B cell (primary cell): ENCODE measurements around the gene NR6A1. TPM values are rescaled to one million over a fixed set of nuclear protein-coding genes. Genes with fewer than 3 reads are reported as not detected.

Experiments
- ATAC-seq: fragments of 200-7000 bp; cut with Tn5 transposase; one replicate; pipeline ENCODE4 v1.10.0; 2021; ENCODE audit warnings: low read depth, mild to moderate bottlenecking, moderate number of reproducible peaks, moderate library complexity
- CTCF ChIA-PET: fragments of 350-600 bp; sonication (Branson Sonifier 250); formaldehyde crosslinking; loops from one replicate; lab custom pipeline; 2021; ENCODE audit warnings: antibody characterized with exemption, inconsistent platforms; lab: Charles Lee
- POLR2A ChIA-PET: fragments of 350-600 bp; sonication (Branson Sonifier 250); formaldehyde crosslinking; loops from one replicate; lab custom pipeline; 2021; ENCODE audit warnings: antibody characterized with exemption; lab: Charles Lee
- DNase-seq: peaks from one replicate; pipeline ENCODE4 v3.0.0; 2013
- H2AFZ ChIP-seq: 2 replicates; pipeline ENCODE4 v1.6.1; 2012; ENCODE audit warnings: mild to moderate bottlenecking, low read depth, low read length; ENCODE audit not compliant: insufficient read depth, poor library complexity, severe bottlenecking
- H3K27ac ChIP-seq, 2 donors: 1 replicate in 1 of 2; 2 replicates in 1 of 2; pipeline ENCODE4 v1.5.1; 2012 to 2013; ENCODE audit warnings: low read length in 2 of 2, mild to moderate bottlenecking in 2 of 2, moderate library complexity in 1 of 2
- H3K27me3 ChIP-seq, 4 experiments: fragments of 200-600 bp in 1 of 4; sonication (generic) in 1 of 4; replicated peaks in 1 of 4; 1 replicate in 2 of 4; 2 replicates in 2 of 4; pipeline versions ENCODE4 v1.6.1 to v1.7.0; 2013 to 2016; ENCODE audit warnings: low read length in 3 of 4, mild to moderate bottlenecking in 2 of 4, mixed read lengths in 1 of 4, moderate library complexity in 1 of 4; ENCODE audit not compliant: insufficient read depth in 4 of 4, control insufficient read depth in 3 of 4; ENCODE audit errors: control extremely low read depth in 1 of 4
- H3K36me3 ChIP-seq, 2 experiments: replicated peaks in 1 of 2; 1 replicate in 1 of 2; 2 replicates in 1 of 2; pipeline versions ENCODE4 v1.6.1 to v1.7.1; 2013; ENCODE audit warnings: low read length in 1 of 2; ENCODE audit not compliant: insufficient read depth in 2 of 2, control insufficient read depth in 1 of 2; ENCODE audit errors: control extremely low read depth in 1 of 2, extremely low read depth in 1 of 2
- H3K4me1 ChIP-seq, 2 donors: fragments of 200-600 bp in 1 of 2; sonication (generic) in 1 of 2; 1 replicate in 1 of 2; 2 replicates in 1 of 2; pipeline versions ENCODE4 v1.5.1 to v1.6.1; 2013 to 2017; ENCODE audit warnings: low read length in 2 of 2; ENCODE audit not compliant: control insufficient read depth in 2 of 2, insufficient read depth in 2 of 2
- H3K4me2 ChIP-seq: replicated peaks from 2 replicates; pipeline ENCODE3; 2012; ENCODE audit warnings: mild to moderate bottlenecking, low read depth, low read length; ENCODE audit not compliant: poor library complexity, severe bottlenecking
- H3K4me3 ChIP-seq, 5 experiments: fragments of 200-600 bp in 1 of 5; sonication (generic) in 1 of 5; 1 replicate in 3 of 5; 2 replicates in 2 of 5; pipeline versions ENCODE4 v1.5.1 to v1.7.0; 2011 to 2016; ENCODE audit warnings: low read length in 4 of 5, mild to moderate bottlenecking in 4 of 5, low read depth in 2 of 5, control low read depth in 1 of 5, moderate library complexity in 1 of 5; ENCODE audit not compliant: insufficient read depth in 1 of 5; ENCODE audit errors: control extremely low read depth in 1 of 5, extremely low read depth in 1 of 5
- H3K79me2 ChIP-seq: fragments of 200-600 bp; sonication (generic); one replicate; pipeline ENCODE4 v1.6.0; 2016; ENCODE audit warnings: low read length; ENCODE audit not compliant: control insufficient read depth, insufficient read depth
- H3K9ac ChIP-seq: fragments of 200-600 bp; sonication (generic); 2 replicates; pipeline ENCODE4 v1.6.1; 2017; ENCODE audit warnings: mild to moderate bottlenecking, low read length, moderate library complexity
- H3K9me3 ChIP-seq, 3 donors: one replicate each; pipeline versions ENCODE4 v1.6.1 to v1.7.1; 2013; ENCODE audit warnings: low read length in 2 of 3; ENCODE audit not compliant: control insufficient read depth in 2 of 3, insufficient read depth in 1 of 3; ENCODE audit errors: control extremely low read depth in 1 of 3
- H4K20me1 ChIP-seq: 2 replicates; pipeline ENCODE4 v1.6.0; 2012; ENCODE audit warnings: mild to moderate bottlenecking, low read length; ENCODE audit not compliant: insufficient read depth, control insufficient read depth, poor library complexity, severe bottlenecking
- H3K27ac Mint-ChIP-seq: one replicate; pipeline ENCODE4 v1.8.0; 2021; ENCODE audit warnings: mixed read lengths
- H3K27me3 Mint-ChIP-seq: one replicate; pipeline ENCODE4 v1.8.0; 2021; ENCODE audit warnings: mixed read lengths
- H3K4me1 Mint-ChIP-seq: one replicate; pipeline ENCODE4 v1.8.0; 2021; ENCODE audit warnings: mixed read lengths
- H3K4me3 Mint-ChIP-seq: one replicate; pipeline ENCODE4 v1.8.0; 2021; ENCODE audit warnings: mixed read lengths
- H3K9me3 Mint-ChIP-seq: one replicate; pipeline ENCODE4 v1.8.0; 2022; ENCODE audit warnings: mixed read lengths; ENCODE audit not compliant: insufficient read depth
- EZH2 ChIP-seq: IDR thresholded peaks from 2 replicates; pipeline ENCODE4 v1.6.1; 2012; ENCODE audit warnings: borderline replicate concordance, low read depth, mild to moderate bottlenecking, moderate library complexity, low read length; ENCODE audit not compliant: insufficient read depth, poor library complexity, severe bottlenecking
- WGBS: methylation state at CpG from one replicate; pipeline ENCODE4 v1.1.5; 2013; ENCODE audit warnings: missing lambda C conversion rate; ENCODE audit not compliant: insufficient coverage; 5-methylcytosine and 5-hydroxymethylcytosine counted together
- intact Hi-C: fragments of 100-400 bp; cut with micrococcal nuclease; formaldehyde crosslinking; loops from one replicate; pipeline ENCODE4 v1.10.0; 2022
- polyA plus RNA-seq: library from polyadenylated mRNA; depleted of rRNA; stranded (reverse); fragments of >200 nt; gene quantifications from 2 replicates; pipeline ENCODE4 v1.2.3, GENCODE V29; 2012
- total RNA-seq, 2 donors: library from RNA; stranded (reverse); fragments of 120-200 nt in 1 of 2; gene quantifications; 1 replicate in 1 of 2; 2 replicates in 1 of 2; pipeline versions ENCODE4 v1.2.3 to v1.2.4, GENCODE V29; 2013 to 2022
- TF ChIP-seq, protein P1 (sequence below): fragments of 200-600 bp; IDR thresholded peaks from one replicate; pipeline ENCODE4 v1.8.0; 2022; ENCODE audit warnings: antibody characterized with exemption, mild to moderate bottlenecking

The NR6A1 gene
- total and polyA plus RNA-seq, 2 donors (not counting 1 experiment from before 2014, with no cell fraction given) = 0.09 to 0.67 TPM

DNA sequence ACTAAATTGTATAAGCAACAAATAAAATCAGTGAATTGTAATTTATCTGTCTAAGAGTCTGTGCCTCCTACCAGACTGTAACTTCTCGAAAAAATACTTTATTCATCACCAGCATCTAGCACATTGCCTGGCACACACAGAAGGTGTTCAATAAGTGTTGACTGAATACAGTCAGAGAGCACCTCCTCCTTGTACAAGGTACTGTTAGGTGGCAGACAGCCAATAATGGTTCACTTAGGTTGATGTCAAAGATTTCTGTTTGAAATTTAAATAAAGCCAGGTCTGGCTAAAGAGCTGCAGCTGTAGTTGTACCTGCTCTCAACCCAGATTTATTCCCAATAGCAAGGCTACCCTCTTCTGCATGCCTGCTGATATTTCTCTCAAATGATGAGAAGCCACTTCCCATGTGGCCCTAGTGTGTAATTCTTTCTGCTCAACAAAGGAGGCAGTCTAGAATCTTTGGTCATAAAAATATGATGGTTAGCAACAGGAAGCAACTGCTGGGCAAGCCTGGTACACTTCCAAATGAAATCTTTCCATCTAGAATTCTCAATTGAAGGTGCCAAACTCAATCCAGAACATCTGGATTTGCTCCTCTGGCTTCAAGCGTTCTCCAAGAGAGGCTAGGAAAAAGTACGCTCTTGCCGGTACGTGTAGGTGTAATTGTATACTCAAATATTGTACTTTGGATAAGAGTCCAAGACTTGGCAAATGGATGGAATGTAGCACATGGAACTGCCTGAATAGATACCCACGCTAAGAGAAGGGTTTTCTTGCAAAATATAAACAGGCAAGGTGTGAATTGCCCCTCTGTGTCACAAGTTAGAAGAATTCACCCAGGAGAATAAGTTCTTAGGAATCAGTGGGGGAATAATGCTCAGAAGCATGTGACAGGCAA lies 95.6 kb downstream of the NR6A1 start:
- Mint-ChIP-seq H3K27me3 (no peaks in the 10 kb centered on the region), H3K4me1 (no peaks in the 10 kb centered on the region), H3K27ac (no peak overlapping the region), H3K9me3 (no peaks in the 10 kb centered on the region), H3K4me3 (no peak overlapping the region)
- TF ChIP-seq, protein P1, sequence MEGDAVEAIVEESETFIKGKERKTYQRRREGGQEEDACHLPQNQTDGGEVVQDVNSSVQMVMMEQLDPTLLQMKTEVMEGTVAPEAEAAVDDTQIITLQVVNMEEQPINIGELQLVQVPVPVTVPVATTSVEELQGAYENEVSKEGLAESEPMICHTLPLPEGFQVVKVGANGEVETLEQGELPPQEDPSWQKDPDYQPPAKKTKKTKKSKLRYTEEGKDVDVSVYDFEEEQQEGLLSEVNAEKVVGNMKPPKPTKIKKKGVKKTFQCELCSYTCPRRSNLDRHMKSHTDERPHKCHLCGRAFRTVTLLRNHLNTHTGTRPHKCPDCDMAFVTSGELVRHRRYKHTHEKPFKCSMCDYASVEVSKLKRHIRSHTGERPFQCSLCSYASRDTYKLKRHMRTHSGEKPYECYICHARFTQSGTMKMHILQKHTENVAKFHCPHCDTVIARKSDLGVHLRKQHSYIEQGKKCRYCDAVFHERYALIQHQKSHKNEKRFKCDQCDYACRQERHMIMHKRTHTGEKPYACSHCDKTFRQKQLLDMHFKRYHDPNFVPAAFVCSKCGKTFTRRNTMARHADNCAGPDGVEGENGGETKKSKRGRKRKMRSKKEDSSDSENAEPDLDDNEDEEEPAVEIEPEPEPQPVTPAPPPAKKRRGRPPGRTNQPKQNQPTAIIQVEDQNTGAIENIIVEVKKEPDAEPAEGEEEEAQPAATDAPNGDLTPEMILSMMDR = no peak
- no peak for TF ChIP-seq EZH2
- ATAC-seq (no peak), DNase-seq (no peak)
- WGBS = 80% methylated on average over 5 of the region's 6 CpGs
- H3K27me3 ChIP-seq = no peaks in the 10 kb centered on the region
- H3K9me3 ChIP-seq = no peaks in the 10 kb centered on the region
- ChIA-PET POLR2A (no interaction called here), CTCF (interaction anchor here (1.9 kb wide), 1 partner anchor 58 kb away, joined by 5 read pairs; no protein-coding TSS in a partner anchor)
- no peak overlapping the region for H2AFZ ChIP-seq
- no peak overlapping the region for H3K27ac ChIP-seq
- peaks cover 0 to 3% of the 10 kb centered on the region in 2 experiments for H3K36me3 ChIP-seq
- no peaks in the 10 kb centered on the region for H3K79me2 ChIP-seq
- H3K4me3 ChIP-seq = no peak overlapping the region
- H3K4me1 ChIP-seq = no peaks in the 10 kb centered on the region
- no peak overlapping the region for H3K4me2 ChIP-seq
- H3K9ac ChIP-seq = no peak overlapping the region
- H4K20me1 ChIP-seq = no peaks in the 10 kb centered on the region
- intact Hi-C loops = no loop called here

DNA sequence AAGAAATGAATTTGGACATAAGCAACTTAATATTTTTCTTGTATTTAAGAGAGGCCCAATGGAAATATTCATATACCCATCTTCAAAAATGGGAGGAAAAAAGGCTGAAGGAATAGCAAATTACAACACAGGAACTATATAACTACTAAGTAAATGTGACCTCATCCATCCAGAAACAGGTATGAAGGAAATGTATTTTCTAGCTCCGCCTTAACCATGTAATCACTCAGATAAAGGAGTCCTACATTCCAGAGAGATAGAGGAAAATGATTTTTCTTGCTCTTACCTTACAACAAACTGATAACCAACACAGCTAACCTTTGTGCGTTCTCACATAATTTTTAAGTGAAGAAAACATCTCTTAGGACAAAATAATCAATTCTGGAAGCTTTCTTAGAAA lies 96.5 kb downstream of the NR6A1 start:
- intact Hi-C loops = no loop called here
- Mint-ChIP-seq H3K4me3 (no peak overlapping the region), H3K27me3 (no peaks in the 10 kb centered on the region), H3K4me1 (no peaks in the 10 kb centered on the region), H3K27ac (no peak overlapping the region), H3K9me3 (no peaks in the 10 kb centered on the region)
- Histone ChIP-seq H3K4me3 (no peak overlapping the region), H3K79me2 (no peaks in the 10 kb centered on the region), H3K9ac (no peak overlapping the region), H3K4me2 (no peak overlapping the region), H3K4me1 (no peaks in the 10 kb centered on the region), H3K9me3 (no peaks in the 10 kb centered on the region), H3K27ac (no peak overlapping the region), H3K27me3 (no peaks in the 10 kb centered on the region), H4K20me1 (no peaks in the 10 kb centered on the region), H3K36me3 (peaks cover 0 to 3% of the 10 kb centered on the region in 2 experiments), H2AFZ (no peak overlapping the region)
- ATAC-seq (no peak), DNase-seq (no peak)
- WGBS = no CpG with 5 or more reads among the region's 2 CpGs
- TF ChIP-seq, protein P1 = no peak
- no peak for TF ChIP-seq EZH2
- POLR2A ChIA-PET = no interaction called here
- CTCF ChIA-PET = interaction anchor here (1.0 kb wide), 1 partner anchor 39 kb away, joined by 3 read pairs; no protein-coding TSS in a partner anchor
